Eye (tissue), 1 donor: ENCODE measurements around the gene NELL2.

Experiments used
- DNase-seq: peaks from one replicate; pipeline ENCODE4 v3.0.0-alpha.2; 2015

NELL2 gene

DNA sequence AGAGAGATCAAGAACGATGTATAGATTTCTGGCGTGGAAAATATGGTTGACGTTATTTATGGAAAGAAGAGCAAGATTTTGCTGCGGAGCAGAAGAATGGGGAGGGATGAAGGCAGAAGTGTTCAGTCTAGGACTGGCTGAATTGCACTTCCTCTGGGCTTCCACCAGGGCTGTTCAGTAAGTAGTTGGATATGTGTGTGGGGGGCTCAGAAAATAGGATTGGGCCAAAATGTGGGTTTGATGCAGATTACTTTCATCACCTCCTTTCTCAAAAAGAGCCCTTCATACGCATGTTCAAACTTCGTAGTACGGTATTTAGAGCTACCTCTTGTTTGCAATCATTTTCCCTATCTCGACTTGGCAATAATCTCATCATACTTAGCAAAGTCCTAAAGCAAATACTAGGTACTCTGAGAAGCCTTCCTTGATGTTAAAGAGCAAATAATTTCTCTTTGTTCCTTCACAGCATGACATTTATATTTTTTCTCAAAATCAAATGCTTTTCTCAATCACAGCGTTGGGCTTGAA is 349.4 kb downstream of the NELL2 start:
- no peak for DNase-seq

GRCh38 chr12:44525806-44526654 is 350.1 kb downstream of the NELL2 start:
- no peak for DNase-seq

- no peak for DNase-seq
Measured at GRCh38 chr12:44523828-44524227, 352.3 kb downstream of the NELL2 start.

DNA sequence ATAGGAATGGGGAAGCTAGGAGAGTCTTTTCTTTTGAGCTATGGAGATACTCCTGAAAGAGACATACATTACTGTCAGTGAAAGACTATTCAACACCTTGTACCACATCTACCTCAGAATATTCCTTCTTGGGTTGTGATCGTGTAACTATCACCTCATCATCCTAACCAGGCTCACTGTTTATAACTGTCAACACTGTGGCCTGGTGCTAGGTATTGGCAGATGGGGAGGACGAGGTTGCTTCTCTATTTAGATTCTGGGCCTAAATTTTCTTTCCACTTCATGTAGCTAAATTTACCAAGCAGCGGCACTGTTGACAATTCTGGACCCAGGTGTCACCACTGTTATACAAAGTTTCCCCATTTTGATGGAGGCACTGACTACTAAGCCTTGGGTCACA is 354.4 kb downstream of the NELL2 start:
- no peak for DNase-seq

DNA sequence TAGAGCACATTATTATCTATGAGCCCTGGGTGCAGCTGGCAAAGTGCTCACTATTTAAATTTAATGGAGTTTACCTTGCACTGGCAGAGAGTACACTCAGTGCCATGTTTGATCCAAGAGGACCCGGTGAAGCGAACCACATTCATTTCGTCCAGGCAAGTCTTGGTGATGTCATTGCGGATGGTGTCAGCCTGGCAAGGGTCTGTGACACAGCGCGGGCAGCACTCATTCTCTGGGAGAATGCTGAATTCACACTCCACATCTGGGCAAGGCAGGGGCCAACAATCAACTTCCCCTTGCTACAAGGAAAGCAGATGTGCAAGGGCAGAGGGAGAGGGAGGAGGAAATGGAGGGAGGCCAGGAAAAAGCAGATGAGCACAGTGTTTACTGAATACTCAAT is 356.2 kb downstream of the NELL2 start:
- no peak for DNase-seq

DNA sequence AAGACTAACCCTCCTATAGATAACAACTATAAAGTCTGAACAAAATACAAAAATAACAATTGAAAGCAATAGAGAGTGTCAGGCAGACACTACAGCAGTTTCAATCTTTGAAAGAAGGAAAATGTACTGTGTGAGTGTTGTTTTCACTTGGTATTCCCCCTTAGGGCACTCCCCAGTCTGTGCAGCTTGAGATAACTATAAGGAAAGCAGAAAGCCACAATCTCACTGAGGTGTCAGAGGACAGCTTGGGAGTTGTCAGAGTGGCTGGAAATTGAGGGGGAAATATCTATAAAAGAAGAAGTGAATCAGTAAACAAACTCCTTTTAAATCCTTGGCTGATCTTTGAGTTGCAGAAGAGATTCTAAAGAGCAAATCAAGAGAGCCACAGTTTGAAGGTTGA is 364.8 kb downstream of the NELL2 start:
- no peak for DNase-seq

DNA sequence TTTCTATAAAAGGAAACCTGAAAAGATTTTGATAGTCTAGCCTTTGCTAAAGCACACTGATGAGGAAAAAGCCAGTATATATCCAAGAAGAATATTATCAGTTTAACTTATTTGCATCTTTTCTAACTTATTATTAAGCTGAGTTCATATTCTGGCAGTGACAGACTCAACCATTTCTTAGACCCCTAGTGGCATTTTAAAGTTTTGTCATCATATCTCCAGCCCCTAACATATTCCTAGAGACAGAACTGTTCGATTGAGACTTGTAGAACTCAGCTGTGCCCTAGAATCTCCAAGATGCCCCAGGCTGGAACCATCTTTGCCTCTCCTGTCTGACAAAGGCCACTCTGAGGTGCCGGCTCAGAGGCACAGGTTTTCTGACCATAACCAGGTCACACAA is 365.6 kb downstream of the NELL2 start:
- no peak for DNase-seq

DNA sequence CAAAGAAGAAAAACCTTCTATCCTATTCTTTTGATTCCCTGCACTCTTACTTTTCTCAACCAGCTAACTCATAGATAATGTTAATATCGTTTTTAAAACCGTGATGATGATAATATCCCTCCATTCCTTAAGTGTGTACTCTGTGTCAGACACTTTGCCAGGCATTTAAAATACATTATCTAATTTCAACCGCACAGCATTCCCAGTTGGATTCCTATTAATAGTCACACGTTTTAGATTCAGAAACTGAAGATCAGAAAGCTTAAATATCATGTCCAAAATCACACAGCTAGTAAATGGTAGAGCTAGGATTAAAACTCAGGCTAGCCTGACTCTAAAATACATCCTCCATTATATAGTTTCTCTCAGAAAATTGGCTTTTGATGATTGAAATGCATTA is 366.0 kb downstream of the NELL2 start:
- no peak for DNase-seq

- DNase-seq = no peak
Measured at GRCh38 chr12:44509471-44509870, 366.6 kb downstream of the NELL2 start.

- DNase-seq = peak; percentile 22
Measured at GRCh38 chr12:44507461-44507860, 368.7 kb downstream of the NELL2 start.

- no peak for DNase-seq
Measured at GRCh38 chr12:44504799-44505198, 371.3 kb downstream of the NELL2 start.

GRCh38 chr12:44503329-44503728 is 372.8 kb downstream of the NELL2 start:
- no peak for DNase-seq

GRCh38 chr12:44502681-44503080 is 373.4 kb downstream of the NELL2 start:
- no peak for DNase-seq

GRCh38 chr12:44500423-44500822 is 375.7 kb downstream of the NELL2 start:
- no peak for DNase-seq

DNA sequence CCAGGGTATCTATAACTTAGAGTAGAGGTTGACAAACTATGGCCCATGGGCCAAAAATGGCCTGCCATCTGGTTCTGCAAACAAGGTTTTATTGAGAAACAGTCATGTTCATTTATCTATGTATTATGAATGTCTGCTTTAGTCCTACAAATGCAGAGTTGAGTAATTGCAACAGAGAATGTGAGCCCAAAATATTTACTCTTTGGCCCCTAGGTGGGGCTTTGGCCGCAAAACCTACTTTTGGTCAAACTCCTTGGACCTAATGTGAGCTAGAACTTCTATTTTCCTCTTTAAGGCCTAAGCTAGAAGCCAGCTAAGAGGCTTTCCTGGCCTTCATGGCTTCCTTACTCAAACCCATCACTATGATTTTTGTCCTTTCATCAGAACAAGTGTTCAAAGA is 379.1 kb downstream of the NELL2 start:
- no peak for DNase-seq

DNA sequence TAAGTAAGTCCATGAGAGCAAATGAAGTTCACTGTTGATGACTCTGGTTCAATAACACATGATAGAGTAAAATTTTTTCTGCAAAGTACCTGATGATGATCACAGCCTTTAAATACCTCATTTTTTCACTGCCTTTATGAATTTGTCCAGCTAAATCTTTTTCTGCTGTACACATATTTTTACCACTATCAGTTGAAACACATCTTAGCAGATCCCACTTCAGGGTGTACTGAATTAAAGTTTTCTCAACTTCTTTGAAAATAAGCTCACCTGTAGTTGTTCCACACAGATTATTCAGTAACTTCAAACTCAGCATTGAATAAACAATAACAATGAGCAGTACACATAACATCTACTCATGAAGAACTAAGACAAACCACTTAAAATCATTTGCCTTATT is 385.9 kb downstream of the NELL2 start:
- DNase-seq = no peak

GRCh38 chr12:44488180-44488579 is 387.9 kb downstream of the NELL2 start:
- no peak for DNase-seq

- no peak for DNase-seq
Measured at GRCh38 chr12:44484862-44485261, 391.3 kb downstream of the NELL2 start.

GRCh38 chr12:44477331-44477980 is 398.7 kb downstream of the NELL2 start:
- no peak for DNase-seq

DNA sequence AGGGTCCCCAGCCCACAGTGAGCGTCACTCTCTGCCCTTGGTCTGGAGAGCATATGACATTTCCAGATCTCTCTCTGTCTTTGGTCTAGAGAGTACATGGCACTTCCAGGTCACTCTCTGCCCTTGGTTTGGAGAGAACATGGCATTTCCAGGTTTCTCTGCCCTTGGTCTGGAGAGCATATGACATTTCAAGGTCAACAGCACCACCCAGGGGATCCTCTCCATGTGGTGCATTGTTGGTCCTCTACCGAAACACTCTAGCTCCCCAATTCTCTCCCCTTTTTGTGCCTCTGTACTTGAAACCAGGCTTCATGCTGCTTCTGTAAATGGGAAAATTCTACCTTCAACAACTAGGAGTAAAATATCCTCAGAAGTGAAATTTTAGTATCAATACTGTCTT is 399.4 kb downstream of the NELL2 start:
- DNase-seq = no peak

GRCh38 chr12:44465139-44465538 is 411.0 kb downstream of the NELL2 start:
- no peak for DNase-seq

DNA sequence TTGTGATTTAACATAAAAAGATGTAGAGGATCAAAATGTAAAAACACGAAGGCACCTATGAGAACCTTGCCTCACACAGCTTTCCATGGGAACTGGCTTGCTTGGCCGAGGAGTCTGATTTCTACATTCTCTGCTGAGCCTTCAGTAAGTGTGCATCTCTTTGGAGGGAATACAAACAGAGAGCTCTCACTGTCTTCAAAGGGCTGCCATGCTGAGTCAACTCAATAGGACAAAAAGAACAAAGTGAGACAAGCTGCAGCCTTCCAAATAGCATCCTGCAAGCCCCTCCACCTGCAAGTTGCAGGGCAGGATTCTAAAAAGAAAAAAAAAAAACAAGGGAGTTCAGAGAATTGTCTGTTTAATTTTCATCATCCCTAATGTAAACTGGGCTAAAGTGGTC is 411.9 kb downstream of the NELL2 start:
- no peak for DNase-seq

GRCh38 chr12:44462729-44463128 is 413.4 kb downstream of the NELL2 start:
- no peak for DNase-seq

GRCh38 chr12:44460261-44460660 is 415.9 kb downstream of the NELL2 start:
- no peak for DNase-seq
